Measurements from ENCODE around the gene HES4. TPM values are rescaled to one million over a fixed set of nuclear protein-coding genes. Genes with fewer than 3 reads are reported as not detected.
"Not testable (repeated sequence)": the region's sequence is repeated elsewhere in the genome, so short reads cannot be mapped to it uniquely, and the experiment has no call there.

The HES4 gene
- total and polyA plus RNA-seq, 11 donors = 25.7 to 98.1 (median 37.3) TPM

GRCh38 chr1:995665-996633, 3.9 kb downstream of the HES4 start:
- H3K36me3 ChIP-seq = peaks cover 0 to 7% (median 0%) of the 10 kb centered on the region in 9 donors
- TF ChIP-seq CTCF (IDR thresholded peaks at IDR 0.05) (no peak), POLR2A (IDR thresholded peaks at IDR 0.05) (no peak)
- no peak overlapping the region for H3K4me3 ChIP-seq
- H3K4me1 ChIP-seq = peaks cover 0 to 31% (median 17%) of the 10 kb centered on the region in 12 donors
- H3K9me3 ChIP-seq = peaks cover 0 to 11% (median 3%) of the 10 kb centered on the region in 12 donors
- WGBS, 4 donors = 44 to 52% (median 46%) methylated on average over 12 to 30 of the region's 30 CpGs
- H3K27ac ChIP-seq = no peak overlapping the region
- intact Hi-C loops (cut with DNase I) = loop anchor here in 1 of 10 donors (5.0 kb wide), 1 partner anchor 89 kb away; no protein-coding TSS in a partner anchor
- DNase-seq (peak in 3 of 5 donors; percentile 20 to 55 (median 29)), ATAC-seq (no peak)
- peaks cover 0 to 46% (median 0%) of the 10 kb centered on the region in 9 donors for H3K27me3 ChIP-seq

GRCh38 chr1:994546-994945, 5.4 kb downstream of the HES4 start:
- peaks cover 0 to 11% (median 3%) of the 10 kb centered on the region in 12 donors for H3K9me3 ChIP-seq
- WGBS, 4 donors = 86 to 95% (median 88%) methylated on average over 6 of the region's 6 CpGs
- ATAC-seq = not testable (repeated sequence)

GRCh38 chr1:993379-993995, 6.4 kb downstream of the HES4 start:
- no peak for TF ChIP-seq POLR2A (IDR thresholded peaks at IDR 0.05)
- TF ChIP-seq CTCF (IDR thresholded peaks at IDR 0.05) = no peak
- ATAC-seq (no peak), DNase-seq (peak in 2 of 5 donors; percentile 13 to 49)
- Histone ChIP-seq H3K4me3 (no peak overlapping the region), H3K36me3 (peaks cover 0 to 7% (median 0%) of the 10 kb centered on the region in 9 donors), H3K4me1 (peaks cover 0 to 16% (median 10%) of the 10 kb centered on the region in 12 donors), H3K27ac (no peak overlapping the region), H3K9me3 (peaks cover 0 to 11% (median 3%) of the 10 kb centered on the region in 12 donors), H3K27me3 (peaks cover 0 to 22% (median 0%) of the 10 kb centered on the region in 9 donors)
- intact Hi-C loops (cut with DNase I) = no loop called here
- 71 to 83% (median 73%) methylated on average over 13 to 15 of the region's 15 CpGs for WGBS, 4 donors

More at GRCh38 chr1:994546-994945, 5.4 kb downstream of the HES4 start:
- H3K27ac ChIP-seq; H3K4me3 ChIP-seq; DNase-seq; H3K36me3 ChIP-seq; intact Hi-C loops (cut with DNase I): not testable (repeated sequence)
- peaks cover 0 to 22% (median 15%) of the 10 kb centered on the region in 12 donors for H3K4me1 ChIP-seq
- H3K27me3 ChIP-seq = peaks cover 0 to 32% (median 0%) of the 10 kb centered on the region in 9 donors

- Histone ChIP-seq H3K4me3 (no peak overlapping the region), H3K27ac (no peak overlapping the region), H3K9me3 (peaks cover 0 to 11% (median 3%) of the 10 kb centered on the region in 12 donors), H3K4me1 (peaks cover 0 to 4% (median under 1%) of the 10 kb centered on the region in 12 donors), H3K27me3 (peaks cover 0 to 10% (median 0%) of the 10 kb centered on the region in 9 donors), H3K36me3 (no peaks in the 10 kb centered on the region)
- ATAC-seq = no peak
- WGBS, 4 donors = 93 to 96% (median 94%) methylated on average over 7 of the region's 7 CpGs
- intact Hi-C loops (cut with DNase I) = no loop called here
- DNase-seq = no peak
- TF ChIP-seq CTCF (IDR thresholded peaks at IDR 0.05) (no peak), POLR2A (IDR thresholded peaks at IDR 0.05) (no peak)
These were observed 7.5 kb downstream of the HES4 start for GRCh38 chr1:992362-992761.
